HG03196 (cell line): Measurements from ENCODE around the gene ERCC5.

ENCODE experiments used
- ATAC-seq: cut with Tn5 transposase; IDR thresholded peaks from one replicate; pipeline ENCODE4 v1.9.1; 2021; ENCODE audit not compliant: unreplicated experiment

ERCC5 gene

GRCh38 chr13:102879793-102880499 lies 34.1 kb downstream of the ERCC5 start:
- no peak for ATAC-seq

GRCh38 chr13:102881819-102882686 lies 36.2 kb downstream of the ERCC5 start:
- no peak for ATAC-seq

GRCh38 chr13:102892503-102892902 lies 46.7 kb downstream of the ERCC5 start:
- no peak for ATAC-seq

GRCh38 chr13:102897371-102898138 lies 51.7 kb downstream of the ERCC5 start:
- ATAC-seq = no peak

GRCh38 chr13:102900193-102900608 lies 54.4 kb downstream of the ERCC5 start:
- ATAC-seq = no peak

- no peak for ATAC-seq
These were observed 55.2 kb downstream of the ERCC5 start for GRCh38 chr13:102901056-102901455.

- ATAC-seq = no peak
These were observed 55.9 kb downstream of the ERCC5 start for GRCh38 chr13:102901615-102902305.

GRCh38 chr13:102902789-102903347 lies 57.0 kb downstream of the ERCC5 start:
- no peak for ATAC-seq

GRCh38 chr13:102903659-102904407 lies 58.0 kb downstream of the ERCC5 start:
- no peak for ATAC-seq

GRCh38 chr13:102904408-102904862 lies 58.6 kb downstream of the ERCC5 start:
- no peak for ATAC-seq

GRCh38 chr13:102905905-102906771 lies 60.3 kb downstream of the ERCC5 start:
- no peak for ATAC-seq

GRCh38 chr13:102907016-102907756 lies 61.4 kb downstream of the ERCC5 start:
- no peak for ATAC-seq

- no peak for ATAC-seq
These were observed 62.2 kb downstream of the ERCC5 start for GRCh38 chr13:102907886-102908515.

GRCh38 chr13:102909971-102910370 lies 64.1 kb downstream of the ERCC5 start:
- no peak for ATAC-seq

GRCh38 chr13:102911336-102911735 lies 65.5 kb downstream of the ERCC5 start:
- no peak for ATAC-seq

- ATAC-seq = no peak
These were observed 66.8 kb downstream of the ERCC5 start for GRCh38 chr13:102912599-102912998.

GRCh38 chr13:102913914-102914313 lies 68.1 kb downstream of the ERCC5 start:
- ATAC-seq = no peak
